HEK293 (cell line): ENCODE measurements around the gene CLN6.

ENCODE experiments used
- ZBTB49 ChIP-seq: fragments of 450-650 bp; formaldehyde crosslinking; IDR thresholded peaks from 2 replicates; pipeline ENCODE4 v1.5.1; 2016; ENCODE audit warnings: missing biosample characterization, missing genetic modification characterization, low read depth
- ZNF112 ChIP-seq: fragments of 450-650 bp; formaldehyde crosslinking; IDR thresholded peaks from 2 replicates; pipeline ENCODE4 v1.5.0; 2017; ENCODE audit warnings: missing biosample characterization, missing genetic modification characterization

GRCh38 chr15:68175526-68175925 is 54.0 kb downstream of the CLN6 start:
- TF ChIP-seq ZNF112 (tag by site-specific recombination), result no peak
- no peak for TF ChIP-seq ZBTB49 (tag by site-specific recombination)
